Measurements from ENCODE around the gene DEDD2. TPM values are rescaled to one million over a fixed set of nuclear protein-coding genes. Genes with fewer than 3 reads are reported as not detected.

Gene DEDD2
- total and polyA plus RNA-seq, 8 donors: 9.7 to 25.4 (median 13.7) TPM

DNA sequence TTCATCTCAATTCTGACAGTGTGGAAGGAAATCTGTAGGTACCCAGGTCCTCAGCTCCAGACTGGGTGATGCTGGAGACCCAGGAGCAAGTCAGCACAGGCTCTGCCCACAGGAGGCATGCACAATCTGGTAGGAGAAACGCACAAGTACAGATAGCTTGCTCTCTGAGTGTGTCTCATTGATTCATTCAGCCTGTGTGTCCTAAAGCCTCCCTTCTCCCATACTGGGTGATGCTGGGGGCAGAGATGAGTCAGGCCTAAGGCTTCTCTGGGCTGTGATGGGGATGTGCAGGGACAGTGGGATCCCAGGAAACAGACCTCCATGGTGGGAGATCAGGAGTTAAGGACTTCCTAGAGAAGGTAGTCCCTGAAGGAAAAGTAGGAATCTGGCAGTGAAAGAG is 9.4 kb upstream of the DEDD2 start:
- no peak overlapping the region for H3K4me3 ChIP-seq
- no peaks in the 10 kb centered on the region for H3K27me3 ChIP-seq
- TF ChIP-seq, protein P1, sequence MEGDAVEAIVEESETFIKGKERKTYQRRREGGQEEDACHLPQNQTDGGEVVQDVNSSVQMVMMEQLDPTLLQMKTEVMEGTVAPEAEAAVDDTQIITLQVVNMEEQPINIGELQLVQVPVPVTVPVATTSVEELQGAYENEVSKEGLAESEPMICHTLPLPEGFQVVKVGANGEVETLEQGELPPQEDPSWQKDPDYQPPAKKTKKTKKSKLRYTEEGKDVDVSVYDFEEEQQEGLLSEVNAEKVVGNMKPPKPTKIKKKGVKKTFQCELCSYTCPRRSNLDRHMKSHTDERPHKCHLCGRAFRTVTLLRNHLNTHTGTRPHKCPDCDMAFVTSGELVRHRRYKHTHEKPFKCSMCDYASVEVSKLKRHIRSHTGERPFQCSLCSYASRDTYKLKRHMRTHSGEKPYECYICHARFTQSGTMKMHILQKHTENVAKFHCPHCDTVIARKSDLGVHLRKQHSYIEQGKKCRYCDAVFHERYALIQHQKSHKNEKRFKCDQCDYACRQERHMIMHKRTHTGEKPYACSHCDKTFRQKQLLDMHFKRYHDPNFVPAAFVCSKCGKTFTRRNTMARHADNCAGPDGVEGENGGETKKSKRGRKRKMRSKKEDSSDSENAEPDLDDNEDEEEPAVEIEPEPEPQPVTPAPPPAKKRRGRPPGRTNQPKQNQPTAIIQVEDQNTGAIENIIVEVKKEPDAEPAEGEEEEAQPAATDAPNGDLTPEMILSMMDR (IDR thresholded peaks at IDR 0.05): no peak
- H3K36me3 ChIP-seq: peaks cover 6 to 44% (median 26%) of the 10 kb centered on the region in 3 donors
- WGBS, 2 donors: 92 to 98% methylated on average over 1 of the region's 1 CpG
- no peak overlapping the region for H3K27ac ChIP-seq
- no peaks in the 10 kb centered on the region for H3K9me3 ChIP-seq
- no peak for ATAC-seq
- DNase-seq: no peak
- no peak for FAIRE-seq
- H3K4me1 ChIP-seq: no peaks in the 10 kb centered on the region
- intact Hi-C loops (cut with DNase I): no loop called here

DNA sequence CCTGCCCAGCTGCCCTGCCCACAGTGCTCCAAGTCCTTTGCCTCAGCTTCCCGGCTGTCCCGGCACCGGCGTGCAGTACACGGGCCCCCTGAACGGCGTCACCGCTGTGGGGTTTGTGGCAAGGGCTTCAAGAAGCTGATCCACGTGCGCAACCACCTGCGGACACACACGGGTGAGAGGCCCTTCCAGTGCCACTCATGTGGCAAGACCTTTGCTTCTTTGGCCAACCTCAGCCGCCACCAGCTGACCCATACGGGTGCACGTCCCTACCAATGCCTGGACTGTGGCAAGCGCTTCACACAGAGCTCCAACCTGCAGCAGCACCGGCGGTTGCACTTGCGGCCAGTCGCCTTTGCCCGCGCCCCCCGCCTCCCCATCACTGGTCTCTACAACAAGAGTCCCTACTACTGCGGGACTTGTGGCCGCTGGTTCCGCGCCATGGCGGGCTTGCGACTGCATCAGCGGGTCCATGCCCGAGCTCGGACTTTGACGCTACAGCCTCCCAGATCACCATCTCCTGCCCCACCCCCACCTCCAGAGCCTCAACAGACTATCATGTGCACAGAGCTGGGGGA is 8.3 kb upstream of the DEDD2 start:
- ATAC-seq (no peak), FAIRE-seq (no peak), DNase-seq (no peak)
- 94% methylated on average over 33 of the region's 33 CpGs for WGBS, 2 donors
- Histone ChIP-seq H3K4me1 (peaks cover 0 to 6% (median 0%) of the 10 kb centered on the region in 3 donors), H3K9me3 (no peaks in the 10 kb centered on the region), H3K27ac (no peak overlapping the region), H3K36me3 (peaks cover 3 to 33% (median 26%) of the 10 kb centered on the region in 3 donors), H3K4me3 (no peak overlapping the region), H3K27me3 (no peaks in the 10 kb centered on the region)
- TF ChIP-seq, protein P1 (IDR thresholded peaks at IDR 0.05): no peak
- intact Hi-C loops (cut with DNase I): no loop called here

DNA sequence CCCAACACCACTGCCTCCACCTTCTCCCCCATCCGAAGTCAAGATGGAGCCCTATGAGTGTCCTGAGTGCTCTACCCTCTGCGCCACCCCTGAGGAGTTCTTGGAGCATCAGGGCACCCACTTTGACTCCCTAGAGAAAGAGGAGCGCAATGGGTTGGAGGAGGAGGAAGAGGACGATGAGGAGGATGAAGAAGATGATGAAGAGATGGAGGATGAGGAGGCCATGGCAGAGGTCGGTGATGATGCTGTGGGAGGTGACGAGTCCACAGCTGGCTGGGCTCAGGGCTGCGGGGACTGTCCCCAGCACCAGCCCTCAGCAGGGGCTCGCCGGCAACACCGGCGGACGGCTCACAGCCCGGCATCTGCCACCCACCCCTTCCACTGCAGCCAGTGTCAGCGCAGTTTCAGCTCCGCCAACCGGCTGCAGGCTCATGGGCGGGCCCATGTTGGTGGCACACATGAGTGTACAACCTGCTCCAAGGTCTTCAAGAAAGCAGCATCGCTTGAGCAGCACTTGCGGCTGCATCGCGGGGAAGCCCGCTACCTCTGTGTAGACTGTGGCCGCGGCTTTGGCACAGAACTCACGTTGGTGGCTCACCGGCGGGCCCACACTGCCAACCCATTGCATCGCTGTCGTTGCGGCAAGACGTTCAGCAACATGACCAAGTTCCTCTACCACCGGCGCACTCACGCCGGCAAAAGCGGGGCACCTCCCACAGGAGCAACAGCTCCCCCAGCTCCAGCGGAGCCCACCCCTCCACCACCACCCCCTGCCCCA is 7.7 kb upstream of the DEDD2 start:
- H3K9me3 ChIP-seq: no peaks in the 10 kb centered on the region
- no peak overlapping the region for H3K4me3 ChIP-seq
- no peaks in the 10 kb centered on the region for H3K27me3 ChIP-seq
- peaks cover 0 to 8% (median 0%) of the 10 kb centered on the region in 3 donors for H3K4me1 ChIP-seq
- TF ChIP-seq, protein P1 (IDR thresholded peaks at IDR 0.05): no peak
- H3K27ac ChIP-seq: no peak overlapping the region
- no peak for FAIRE-seq
- intact Hi-C loops (cut with DNase I): no loop called here
- DNase-seq: no peak
- WGBS, 2 donors: 94% methylated on average over 37 of the region's 37 CpGs
- no peak for ATAC-seq
- H3K36me3 ChIP-seq: peaks cover 3 to 30% (median 22%) of the 10 kb centered on the region in 3 donors

DNA sequence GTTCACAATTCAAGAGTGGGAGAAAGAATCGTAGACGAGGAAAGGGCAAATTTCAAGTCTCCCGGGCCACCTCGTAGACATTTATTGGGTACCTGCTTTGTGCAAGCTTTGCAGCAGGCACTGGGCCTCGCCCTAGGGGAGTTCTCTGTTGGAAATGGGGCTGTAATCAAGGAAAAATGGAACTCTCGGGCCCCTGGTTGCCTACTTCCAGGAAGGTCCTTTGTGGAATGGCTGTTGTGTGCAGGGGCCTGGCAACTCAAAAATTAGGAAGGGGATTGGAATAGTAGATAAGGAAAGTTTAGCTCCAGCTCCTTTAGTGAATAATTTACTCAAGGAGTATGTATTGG is 3.2 kb upstream of the DEDD2 start:
- Histone ChIP-seq H3K9me3 (no peaks in the 10 kb centered on the region), H3K27me3 (no peaks in the 10 kb centered on the region), H3K4me3 (peak overlapping the region; percentile 54 to 89 (median 80)), H3K27ac (peak overlapping the region in 2 of 4 donors; percentile 47 to 80), H3K36me3 (peaks cover 3 to 15% (median 14%) of the 10 kb centered on the region in 3 donors), H3K4me1 (peaks cover 5 to 29% (median 8%) of the 10 kb centered on the region in 3 donors)
- intact Hi-C loops (cut with DNase I): no loop called here
- WGBS, 2 donors: 1 to 2% methylated on average over 6 of the region's 6 CpGs
- no peak for DNase-seq
- no peak for FAIRE-seq
- TF ChIP-seq, protein P1 (IDR thresholded peaks at IDR 0.05): no peak
- no peak for ATAC-seq

Data from pancreas (tissue), 10 donors.